A673 (cell line): Measurements from ENCODE around the gene PACRG. TPM values are rescaled to one million over a fixed set of nuclear protein-coding genes. Genes with fewer than 3 reads are reported as not detected.

ENCODE experiments used
- BruUV-seq: library from RNA; stranded (reverse); fragments of 400-500 nt; replicated peaks from 2 replicates; lab custom pipeline; 2021; lab: Mats Ljungman, UMichigan
- CTCF ChIA-PET: fragments of 300-600 bp; sonication (Branson Sonifier 250); formaldehyde crosslinking; loops from one replicate; lab custom pipeline; 2022; ENCODE audit warnings: antibody characterized with exemption; lab: Charles Lee
- POLR2A ChIA-PET: fragments of 300-600 bp; sonication (Branson Sonifier 250); formaldehyde crosslinking; loops from one replicate; lab custom pipeline; 2022; ENCODE audit warnings: antibody characterized with exemption; ENCODE audit not compliant: low non-redundant PET; lab: Charles Lee
- DNase-seq: peaks from one replicate; pipeline ENCODE4 v3.0.0-alpha.2; 2015; ENCODE audit warnings: low spot score
- H3K27ac ChIP-seq: fragments of 200-600 bp; sonication (generic); 2 replicates; pipeline ENCODE4 v1.5.1; 2016; ENCODE audit warnings: mixed run types, low read depth, mild to moderate bottlenecking, mixed read lengths, antibody characterized with exemption, low read length; ENCODE audit not compliant: poor library complexity, severe bottlenecking
- H3K27me3 ChIP-seq: fragments of 200-600 bp; sonication (generic); replicated peaks from 2 replicates; pipeline ENCODE4 v1.6.1; 2017; ENCODE audit warnings: mixed run types, low read depth, mild to moderate bottlenecking, mixed read lengths, antibody characterized with exemption, low read length; ENCODE audit not compliant: insufficient read depth, poor library complexity
- H3K36me3 ChIP-seq: fragments of 200-600 bp; sonication (generic); 2 replicates; pipeline ENCODE4 v1.6.1; 2016; ENCODE audit warnings: mixed run types, mild to moderate bottlenecking, mixed read lengths, antibody characterized with exemption, low read length; ENCODE audit not compliant: insufficient read depth, poor library complexity, severe bottlenecking
- H3K4me1 ChIP-seq: fragments of 200-600 bp; sonication (generic); 2 replicates; pipeline ENCODE4 v1.6.1; 2017; ENCODE audit warnings: mixed run types, mild to moderate bottlenecking, mixed read lengths, antibody characterized with exemption, low read length; ENCODE audit not compliant: insufficient read depth, poor library complexity, severe bottlenecking
- H3K4me3 ChIP-seq: fragments of 200-600 bp; sonication (generic); 2 replicates; pipeline ENCODE4 v1.5.1; 2016; ENCODE audit warnings: low read depth, mixed run types, mild to moderate bottlenecking, mixed read lengths, low read length; ENCODE audit not compliant: poor library complexity, severe bottlenecking
- H3K9me3 ChIP-seq: fragments of 200-600 bp; sonication (generic); 2 replicates; pipeline ENCODE4 v1.6.1; 2016; ENCODE audit warnings: mixed run types, low read depth, mild to moderate bottlenecking, mixed read lengths, antibody characterized with exemption, low read length; ENCODE audit not compliant: poor library complexity, severe bottlenecking
- EZH2 ChIP-seq: fragments of 200-600 bp; sonication (generic); IDR thresholded peaks from 2 replicates; pipeline ENCODE4 v1.6.1; 2017; ENCODE audit warnings: borderline replicate concordance, low read depth, mild to moderate bottlenecking, mixed read lengths, antibody characterized with exemption, low read length; ENCODE audit not compliant: poor library complexity, severe bottlenecking
- intact Hi-C: fragments of 100-400 bp; cut with micrococcal nuclease; formaldehyde crosslinking; loops from one replicate; pipeline ENCODE4 v1.10.0; 2022; ENCODE audit not compliant: unreplicated experiment
- total RNA-seq: library from RNA; stranded (reverse); gene quantifications from 2 replicates; pipeline ENCODE4 v1.2.3, GENCODE V29; 2021
- TF ChIP-seq, protein P1 (sequence below): fragments of 300-800, 200-600 bp; sonication (generic); conservative IDR thresholded peaks from 2 replicates; pipeline ENCODE4 v1.5.1; 2017; ENCODE audit warnings: low read depth, mild to moderate bottlenecking, antibody characterized with exemption, low read length, moderate library complexity, mixed read lengths

PACRG gene
- total RNA-seq, 1 experiment from 2014 or later: not detected

DNA sequence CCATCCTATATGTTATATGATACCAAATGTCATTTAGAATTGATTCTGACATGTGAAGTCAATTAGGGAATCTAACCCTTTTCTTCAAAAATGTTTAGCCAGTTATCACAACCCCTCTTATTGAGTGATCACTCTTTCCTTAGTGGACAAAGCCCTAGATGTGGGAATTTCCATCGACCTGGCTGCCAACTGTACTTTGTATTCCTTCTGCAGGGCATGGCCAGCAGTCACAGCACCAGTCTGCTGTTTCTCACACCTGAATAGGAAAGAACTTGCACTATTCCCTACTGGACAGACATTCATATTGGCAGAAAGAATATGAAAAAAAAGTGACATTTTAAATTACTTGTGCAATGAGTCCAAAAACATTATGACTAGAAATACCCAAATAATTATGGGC, 271.0 kb downstream of the PACRG start:
- Histone ChIP-seq H3K27ac (no peak overlapping the region), H3K4me3 (no peak overlapping the region), H3K4me1 (peaks cover 3% of the 10 kb centered on the region), H3K36me3 (no peaks in the 10 kb centered on the region), H3K27me3 (no peaks in the 10 kb centered on the region), H3K9me3 (no peaks in the 10 kb centered on the region)
- ChIA-PET POLR2A (no interaction called here), CTCF (no interaction called here)
- TF ChIP-seq, protein P1, sequence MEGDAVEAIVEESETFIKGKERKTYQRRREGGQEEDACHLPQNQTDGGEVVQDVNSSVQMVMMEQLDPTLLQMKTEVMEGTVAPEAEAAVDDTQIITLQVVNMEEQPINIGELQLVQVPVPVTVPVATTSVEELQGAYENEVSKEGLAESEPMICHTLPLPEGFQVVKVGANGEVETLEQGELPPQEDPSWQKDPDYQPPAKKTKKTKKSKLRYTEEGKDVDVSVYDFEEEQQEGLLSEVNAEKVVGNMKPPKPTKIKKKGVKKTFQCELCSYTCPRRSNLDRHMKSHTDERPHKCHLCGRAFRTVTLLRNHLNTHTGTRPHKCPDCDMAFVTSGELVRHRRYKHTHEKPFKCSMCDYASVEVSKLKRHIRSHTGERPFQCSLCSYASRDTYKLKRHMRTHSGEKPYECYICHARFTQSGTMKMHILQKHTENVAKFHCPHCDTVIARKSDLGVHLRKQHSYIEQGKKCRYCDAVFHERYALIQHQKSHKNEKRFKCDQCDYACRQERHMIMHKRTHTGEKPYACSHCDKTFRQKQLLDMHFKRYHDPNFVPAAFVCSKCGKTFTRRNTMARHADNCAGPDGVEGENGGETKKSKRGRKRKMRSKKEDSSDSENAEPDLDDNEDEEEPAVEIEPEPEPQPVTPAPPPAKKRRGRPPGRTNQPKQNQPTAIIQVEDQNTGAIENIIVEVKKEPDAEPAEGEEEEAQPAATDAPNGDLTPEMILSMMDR: no peak
- no peak for TF ChIP-seq EZH2
- DNase-seq: no peak
- intact Hi-C loops: no loop called here
- BruUV-seq: no TSS peak

DNA sequence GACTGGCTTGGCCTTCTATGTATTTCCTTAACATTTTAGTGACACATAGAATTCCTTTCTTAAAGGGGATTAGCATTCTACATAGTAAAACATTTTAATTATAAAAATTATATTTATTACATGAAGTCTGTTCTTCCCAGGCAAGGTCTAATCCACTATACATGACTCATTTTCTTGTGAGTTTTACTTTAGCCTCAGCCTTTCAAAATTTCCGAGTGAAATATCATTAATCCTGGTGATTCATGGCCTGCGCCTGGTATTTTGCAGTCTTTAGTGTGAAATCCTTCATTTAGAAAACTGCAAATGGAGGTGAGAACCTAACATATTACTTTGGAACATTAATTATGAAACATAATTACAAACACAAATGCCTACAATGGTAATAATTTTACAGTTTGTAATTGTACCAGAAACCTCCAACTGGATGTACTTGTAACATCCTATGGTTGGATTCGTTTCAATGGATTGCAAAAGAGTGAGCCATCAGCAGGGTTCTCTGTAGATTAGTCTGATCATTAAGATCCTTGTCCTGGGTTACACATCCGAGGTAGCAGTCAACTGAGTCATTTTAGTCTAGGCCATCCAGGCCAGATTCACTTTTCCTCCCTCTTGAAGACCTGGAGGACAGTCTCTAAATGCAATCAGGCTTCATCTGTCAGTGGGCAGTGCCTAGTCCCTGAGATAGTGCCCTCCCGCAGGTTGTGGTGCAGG, 272.0 kb downstream of the PACRG start:
- H3K4me1 ChIP-seq: peaks cover 4% of the 10 kb centered on the region
- BruUV-seq: no TSS peak
- H3K27me3 ChIP-seq: no peaks in the 10 kb centered on the region
- CTCF ChIA-PET: no interaction called here
- TF ChIP-seq EZH2: no peak
- TF ChIP-seq, protein P1: no peak
- H3K36me3 ChIP-seq: no peaks in the 10 kb centered on the region
- POLR2A ChIA-PET: no interaction called here
- H3K27ac ChIP-seq: no peak overlapping the region
- intact Hi-C loops: no loop called here
- no peak overlapping the region for H3K4me3 ChIP-seq
- no peak for DNase-seq
- H3K9me3 ChIP-seq: no peaks in the 10 kb centered on the region

DNA sequence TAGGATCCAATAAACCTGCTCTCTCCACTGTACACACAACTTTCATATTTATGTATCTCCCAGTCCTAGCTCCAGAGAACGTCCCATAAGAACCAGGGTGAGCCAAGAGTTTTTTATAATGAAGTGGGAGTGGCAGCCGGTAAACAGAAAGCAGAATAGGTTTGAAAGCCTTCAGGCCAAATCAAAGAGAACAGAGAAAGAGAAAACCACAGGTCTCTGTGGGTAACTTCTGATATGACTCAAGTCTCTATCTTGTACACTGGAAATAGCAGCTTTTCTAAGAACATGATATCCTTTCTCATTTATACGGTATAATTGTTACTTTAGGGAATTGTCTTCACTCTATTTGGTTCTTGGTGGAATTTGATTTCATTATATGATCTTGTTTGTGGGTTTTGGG, 273.6 kb downstream of the PACRG start:
- ChIA-PET POLR2A (no interaction called here), CTCF (no interaction called here)
- no peaks in the 10 kb centered on the region for H3K9me3 ChIP-seq
- no peak overlapping the region for H3K27ac ChIP-seq
- DNase-seq: no peak
- H3K4me1 ChIP-seq: peaks cover 4% of the 10 kb centered on the region
- BruUV-seq: no TSS peak
- no peaks in the 10 kb centered on the region for H3K27me3 ChIP-seq
- no peak overlapping the region for H3K4me3 ChIP-seq
- no peaks in the 10 kb centered on the region for H3K36me3 ChIP-seq
- TF ChIP-seq, protein P1: no peak
- TF ChIP-seq EZH2: no peak
- intact Hi-C loops: no loop called here
